HepG2 (cell line): ENCODE data around the gene CACNA1H. TPM values are rescaled to one million over a fixed set of nuclear protein-coding genes. Genes with fewer than 3 reads are reported as not detected.

Experiments
- ATAC-seq: fragments of 200-7000 bp; cut with Tn5 transposase; 3 replicates; pipeline ENCODE4 v1.9.1; 2020; ENCODE audit warnings: mild to moderate bottlenecking, moderate library complexity
- BruUV-seq: library from RNA; stranded (reverse); fragments of 400-500 nt; replicated peaks from 2 replicates; lab custom pipeline; 2021; lab: Mats Ljungman, UMichigan
- CTCF ChIA-PET: fragments of 300-600 bp; formaldehyde crosslinking; extraction: SDS; loops from one replicate; lab custom pipeline; 2021; ENCODE audit warnings: low total read pairs, inconsistent platforms, low intra/inter-chr PET ratio; lab: Yijun Ruan, JAX
- POLR2A ChIA-PET: fragments of 350-600 bp; sonication (Branson Sonifier 250); formaldehyde crosslinking; loops from one replicate; lab custom pipeline; 2020; ENCODE audit warnings: antibody characterized with exemption, inconsistent platforms; lab: Yijun Ruan, JAX
- DNase-seq: peaks from one replicate; pipeline ENCODE4 v3.0.0-alpha.2; 2015; ENCODE audit warnings: low spot score
- FAIRE-seq: peaks from 3 replicates; lab custom pipeline; 2011; peaks lifted over from hg19 to GRCh38; lab: Jason Lieb, UNC
- H2AFZ ChIP-seq: one replicate; pipeline ENCODE4 v1.6.1; 2011; ENCODE audit warnings: low read length, inconsistent platforms
- H3K27ac ChIP-seq: fragments of 300-600 bp; 3 replicates; pipeline ENCODE4 v1.8.0; 2011; ENCODE audit warnings: mixed run types, mild to moderate bottlenecking, mixed read lengths, low read length, inconsistent platforms; ENCODE audit not compliant: insufficient read depth; ENCODE audit errors: extremely low read length
- H3K27me3 ChIP-seq, 2 experiments: fragments of 200-600 bp in 1 of 2; 2 replicates in 1 of 2; 3 replicates in 1 of 2; pipeline versions ENCODE4 v1.6.0 to v1.8.0; 2011; ENCODE audit warnings: low read length in 2 of 2, mild to moderate bottlenecking in 2 of 2, moderate library complexity in 2 of 2, inconsistent platforms in 1 of 2; ENCODE audit not compliant: insufficient read depth in 2 of 2, control insufficient read depth in 1 of 2
- H3K36me3 ChIP-seq, 2 experiments: fragments of 200-600 bp in 1 of 2; replicated peaks in 1 of 2; 2 replicates in 1 of 2; 3 replicates in 1 of 2; pipeline versions ENCODE4 v1.5.1 to v1.8.0; 2011; ENCODE audit warnings: low read length in 2 of 2, inconsistent platforms in 1 of 2; ENCODE audit not compliant: insufficient read depth in 2 of 2, control insufficient read depth in 1 of 2
- H3K4me1 ChIP-seq: 2 replicates; pipeline ENCODE4 v1.5.1; 2012; ENCODE audit warnings: low read length, inconsistent platforms; ENCODE audit not compliant: insufficient read depth
- H3K4me2 ChIP-seq: 2 replicates; pipeline ENCODE4 v1.6.0; 2011; ENCODE audit warnings: low read depth, low read length, inconsistent platforms
- H3K4me3 ChIP-seq, 3 experiments: fragments of 200-600 bp in 1 of 3; sonication (generic), shearing (Covaris generic) in 1 of 3; replicated peaks in 1 of 3; 2 replicates each; pipeline ENCODE4 v1.5.1; 2011 to 2016; ENCODE audit warnings: low read length in 3 of 3, inconsistent platforms in 2 of 3, low read depth in 2 of 3, mild to moderate bottlenecking in 2 of 3, control low read depth in 1 of 3, mixed read lengths in 1 of 3; ENCODE audit not compliant: insufficient read depth in 1 of 3
- H3K79me2 ChIP-seq: one replicate; pipeline ENCODE4 v1.6.1; 2011; ENCODE audit warnings: low read length, inconsistent platforms; ENCODE audit not compliant: insufficient read depth
- H3K9ac ChIP-seq: 2 replicates; pipeline ENCODE4 v1.6.0; 2011; ENCODE audit warnings: mild to moderate bottlenecking, low read depth, low read length, inconsistent platforms; ENCODE audit not compliant: insufficient read depth
- H3K9me3 ChIP-seq: 2 replicates; pipeline ENCODE4 v1.5.1; 2012; ENCODE audit warnings: mild to moderate bottlenecking, low read length
- H4K20me1 ChIP-seq: 2 replicates; pipeline ENCODE4 v1.6.0; 2011; ENCODE audit warnings: inconsistent platforms, mild to moderate bottlenecking, low read length, moderate library complexity; ENCODE audit not compliant: insufficient read depth
- GABPB1 ChIP-seq: IDR thresholded peaks from 2 replicates; pipeline ENCODE4 v1.6.1; 2016; ENCODE audit warnings: mild to moderate bottlenecking, missing genetic modification reagents, moderate library complexity, missing compliant biosample characterization
- HNRNPL ChIP-seq: fragments of 200-400 bp; formaldehyde crosslinking; IDR thresholded peaks from 2 replicates; pipeline ENCODE4 v1.6.1; 2017; ENCODE audit warnings: mild to moderate bottlenecking, low read depth, low read length
- MAF1 ChIP-seq: sonication (generic); formaldehyde crosslinking; IDR thresholded peaks from 2 replicates; pipeline ENCODE4 v1.5.0; 2020; ENCODE audit warnings: missing genetic modification reagents, borderline replicate concordance
- MAFF ChIP-seq: IDR thresholded peaks from 2 replicates; pipeline ENCODE4 v1.6.1; 2011; ENCODE audit warnings: low read depth, low read length, improper control_type of control experiment
- PATZ1 ChIP-seq: sonication (generic); formaldehyde crosslinking; IDR thresholded peaks from 2 replicates; pipeline ENCODE4 v1.4.0; 2020; ENCODE audit warnings: missing genetic modification reagents
- PRPF4 ChIP-seq: fragments of 200-400 bp; formaldehyde crosslinking; IDR thresholded peaks from 2 replicates; pipeline ENCODE4 v1.6.1; 2016; ENCODE audit warnings: low read length, low read depth; ENCODE audit not compliant: poor library complexity, severe bottlenecking
- RAD21 ChIP-seq: fragments of 450-650 bp; formaldehyde crosslinking; IDR thresholded peaks from 2 replicates; pipeline ENCODE4 v1.5.0; 2020; ENCODE audit warnings: mild to moderate bottlenecking
- SMAD3 ChIP-seq: sonication (generic); formaldehyde crosslinking; IDR thresholded peaks from 2 replicates; pipeline ENCODE4 v1.4.0; 2020; ENCODE audit warnings: missing genetic modification reagents
- THAP7 ChIP-seq: sonication (generic); formaldehyde crosslinking; IDR thresholded peaks from 2 replicates; pipeline ENCODE4 v1.8.1; 2023; ENCODE audit warnings: mild to moderate bottlenecking, missing genetic modification reagents
- ZBTB33 ChIP-seq: sonication (generic); formaldehyde crosslinking; IDR thresholded peaks from 2 replicates; pipeline ENCODE4 v1.4.0; 2020; ENCODE audit warnings: missing genetic modification reagents
- ZBTB7A ChIP-seq: sonication (generic); formaldehyde crosslinking; IDR thresholded peaks from 2 replicates; pipeline ENCODE4 v1.8.0; 2022; ENCODE audit warnings: mild to moderate bottlenecking, missing genetic modification reagents
- ZFX ChIP-seq: sonication (generic); formaldehyde crosslinking; IDR thresholded peaks from 2 replicates; pipeline ENCODE4 v1.4.0; 2020; ENCODE audit warnings: mild to moderate bottlenecking, low read depth, missing genetic modification reagents, moderate library complexity
- ZNF790 ChIP-seq: sonication (generic); formaldehyde crosslinking; IDR thresholded peaks from 2 replicates; pipeline ENCODE4 v1.8.0; 2022; ENCODE audit warnings: missing genetic modification reagents, mild to moderate bottlenecking, borderline replicate concordance
- WGBS: methylation state at CpG from one replicate; pipeline ENCODE4 v1.1.6; 2017; ENCODE audit warnings: low lambda C conversion rate; 5-methylcytosine and 5-hydroxymethylcytosine counted together
- in situ Hi-C: cut with HindIII; loops from 2 replicates; pipeline ENCODE4 v1.10.0; 2017; ENCODE audit warnings: low pct_unique_long_range_greater_than_20kb; ENCODE audit not compliant: extremely low pct_ligation_motif_present
- intact Hi-C: fragments of 100-400 bp; cut with micrococcal nuclease; formaldehyde crosslinking; loops from one replicate; pipeline ENCODE4 v1.10.0; 2022; ENCODE audit not compliant: unreplicated experiment
- polyA plus RNA-seq, 8 experiments: library from polyadenylated mRNA; depleted of rRNA in 3 of 8; stranded (reverse) in 7 of 8; unstranded in 1 of 8; fragments of >200 nt; fragmentation: Illumina TruSeq in 4 of 8; extraction: Trizol in 4 of 8; gene quantifications; 2 replicates each; pipeline versions ENCODE4 v1.2.1 to v1.2.3, GENCODE V29; 2011 to 2016; ENCODE audit warnings: low read depth in 4 of 8, missing spikeins in 1 of 8, mixed read lengths in 1 of 8; ENCODE audit not compliant: insufficient read depth in 1 of 8
- total RNA-seq, 5 experiments: library from RNA; depleted of rRNA; stranded (reverse); fragments of >200 nt; fragmentation: Illumina TruSeq; extraction: Trizol; gene quantifications; 2 replicates each; pipeline ENCODE4 v1.2.3, GENCODE V29; 2016; ENCODE audit warnings: low read depth in 1 of 5

Gene CACNA1H
- total and polyA plus RNA-seq, 2 of the 13 experiments (the other 11 are each of a cell fraction or from before 2014, with no cell fraction given) = 0.40 to 1.8 TPM

GRCh38 chr16:1193143-1193824 lies 40.4 kb downstream of the CACNA1H start:
- no peak for TF ChIP-seq THAP7 (CRISPR knock-in tag)
- no peak for TF ChIP-seq PRPF4
- TF ChIP-seq ZBTB7A (CRISPR knock-in tag) = 0 out of 2 replicates have a peak, but pooled peaks have one; percentile 28
- no peak for TF ChIP-seq MAFF
- 0 out of 2 replicates have a peak, but pooled peaks have one; percentile 15 for TF ChIP-seq GABPB1 (CRISPR knock-in tag)
- TF ChIP-seq HNRNPL = peak; percentile 85
- no peak for TF ChIP-seq ZNF790 (CRISPR knock-in tag)
- peak; percentile 94 for TF ChIP-seq ZBTB33 (CRISPR knock-in tag)
- no peak for TF ChIP-seq RAD21 (CRISPR knock-in tag)
- no peak for TF ChIP-seq SMAD3 (CRISPR knock-in tag)
- TF ChIP-seq ZFX (CRISPR knock-in tag) = no peak
- TF ChIP-seq MAF1 (CRISPR knock-in tag) = no peak
- 0 out of 2 replicates have a peak, but pooled peaks have one; percentile 15 for TF ChIP-seq PATZ1 (CRISPR knock-in tag)
- Histone ChIP-seq H3K36me3 (no peaks in the 10 kb centered on the region), H3K4me3 (no peak overlapping the region), H4K20me1 (peaks cover 35% of the 10 kb centered on the region; the same call in 1 of the 2 replicates), H3K4me1 (peaks cover 26% of the 10 kb centered on the region), H3K4me2 (no peak overlapping the region), H3K27me3 (peaks cover 2 to 33% of the 10 kb centered on the region in 2 experiments; a peak in 4 of 5 replicates), H3K9me3 (no peaks in the 10 kb centered on the region), H3K27ac (no peak overlapping the region), H2AFZ (no peak overlapping the region), H3K9ac (no peak overlapping the region), H3K79me2 (no peaks in the 10 kb centered on the region)
- DNase-seq (peak; percentile 19), ATAC-seq (peak; percentile 11), FAIRE-seq (no peak)
- in situ Hi-C loops = no loop called here
- ChIA-PET CTCF (interaction anchor here (1.7 kb wide), 1 partner anchor 9 kb away, joined by 6 read pairs; no protein-coding TSS in a partner anchor), POLR2A (no interaction called here)
- BruUV-seq = no TSS peak
- WGBS = 53% methylated on average over 10 of the region's 30 CpGs
- intact Hi-C loops = no loop called here
